Gastroesophageal sphincter (tissue), 4 donors: ENCODE results near the gene BCAS3. TPM values are rescaled to one million over a fixed set of nuclear protein-coding genes. Genes with fewer than 3 reads are reported as not detected.

Experiments
- ATAC-seq: fragments of 150-250 bp; one replicate; pipeline ENCODE4 v1.9.1; 2016; ENCODE audit warnings: mild to moderate bottlenecking, moderate library complexity
- H3K27ac ChIP-seq, 4 donors: fragments of 200-600 bp; sonication (generic) in 3 of 4; 1 replicate in 3 of 4; 2 replicates in 1 of 4; pipeline ENCODE4 v1.5.1; 2016 to 2019
- H3K27me3 ChIP-seq: fragments of 200-600 bp; sonication (generic); one replicate; pipeline ENCODE4 v1.5.1; 2019
- H3K36me3 ChIP-seq, 2 donors: fragments of 200-600 bp; sonication (generic); one replicate each; pipeline ENCODE4 v1.5.1; 2019; ENCODE audit warnings: control low read depth in 1 of 2
- H3K4me1 ChIP-seq, 3 donors: fragments of 200-600 bp; sonication (generic); 1 replicate in 2 of 3; 2 replicates in 1 of 3; pipeline ENCODE4 v1.5.1; 2016 to 2019; ENCODE audit warnings: control low read depth in 2 of 3
- H3K4me3 ChIP-seq, 2 donors: fragments of 200-600 bp; sonication (generic); one replicate each; pipeline ENCODE4 v1.5.1; 2019; ENCODE audit warnings: mild to moderate bottlenecking in 1 of 2, moderate library complexity in 1 of 2
- H3K9me3 ChIP-seq, 3 donors: fragments of 200-600 bp; sonication (generic); one replicate each; pipeline ENCODE4 v1.5.1; 2017 to 2019; ENCODE audit warnings: control low read depth in 2 of 3
- EP300 ChIP-seq: sonication (generic); formaldehyde crosslinking; IDR thresholded peaks from one replicate; pipeline ENCODE4 v1.6.1; 2017; ENCODE audit warnings: antibody characterized with exemption, mild to moderate bottlenecking
- POLR2A ChIP-seq, 2 donors: fragments of 450-650 bp; IDR thresholded peaks; one replicate each; pipeline ENCODE4 v1.6.1; 2017; ENCODE audit warnings: antibody characterized with exemption in 2 of 2, mild to moderate bottlenecking in 2 of 2, moderate library complexity in 1 of 2
- POLR2AphosphoS5 ChIP-seq: sonication (generic); formaldehyde crosslinking; IDR thresholded peaks from one replicate; pipeline ENCODE4 v1.6.1; 2017; ENCODE audit warnings: antibody characterized with exemption
- WGBS, 2 donors: methylation state at CpG; one replicate each; pipeline ENCODE4 v1.1.5; 2018; ENCODE audit warnings: low coverage in 1 of 2; 5-methylcytosine and 5-hydroxymethylcytosine counted together
- total RNA-seq, 4 donors: library from RNA; depleted of rRNA; stranded (reverse); fragments of >200 nt; gene quantifications; one replicate each; pipeline ENCODE4 v1.1.0, GENCODE V29; 2016
- TF ChIP-seq, protein P1 (sequence below), 4 experiments: fragments of 200-600 bp in 2 of 4; fragments of 450-650 bp in 2 of 4; sonication (generic) in 1 of 4; IDR thresholded peaks; one replicate each; pipeline ENCODE4 v1.5.1; 2017 to 2019; ENCODE audit warnings: antibody characterized with exemption in 4 of 4, mild to moderate bottlenecking in 2 of 4, moderate library complexity in 2 of 4

Gene BCAS3
- 10 to 100 TPM; 18.8 to 37.0 (median 34.5) TPM for total RNA-seq

DNA sequence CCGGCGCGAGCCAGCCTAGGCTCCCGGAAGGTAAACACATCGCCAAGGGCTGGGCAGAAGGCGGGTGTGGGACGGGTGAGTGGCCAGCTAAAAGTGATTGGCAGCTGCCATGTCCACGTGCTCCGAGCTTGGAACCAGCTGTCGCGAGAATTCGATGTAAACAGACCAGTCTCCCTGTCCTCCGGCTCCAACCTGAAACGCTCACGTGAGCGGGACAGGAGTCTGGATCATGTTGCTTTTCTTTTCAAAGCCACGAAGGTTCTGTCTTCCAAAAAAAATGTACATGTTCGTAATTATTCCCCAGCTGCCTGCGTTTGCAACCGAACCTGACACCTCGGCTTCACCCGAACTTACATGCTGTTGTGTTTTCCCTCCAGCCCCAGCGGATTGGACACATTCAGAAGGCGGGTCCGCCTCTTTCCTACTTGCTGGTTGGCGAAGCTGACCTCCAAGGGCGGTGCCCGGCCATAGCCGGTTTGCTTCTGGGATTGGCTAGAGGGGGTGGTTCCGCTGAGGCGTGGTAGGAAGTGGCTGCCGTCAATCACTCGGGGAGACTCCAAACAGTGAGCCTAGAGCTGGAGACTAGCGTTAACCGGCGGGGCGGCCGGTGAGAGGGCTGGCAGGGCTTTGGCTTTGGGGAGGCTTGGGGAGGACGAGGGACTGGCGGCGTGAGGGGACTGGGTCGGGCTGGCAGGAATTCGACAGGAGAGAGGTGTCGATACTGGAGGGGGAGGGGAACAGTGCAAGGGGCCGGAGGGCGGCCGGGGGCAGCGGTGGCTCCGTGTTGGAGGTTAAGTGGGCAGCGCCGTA lies at the start of gene BCAS3:
TSS of gene BCAS3 (plus strand) at position 544 of the 810 bp plus-strand sequence.
- H3K4me1 ChIP-seq: peaks cover 0 to 19% (median 3%) of the 10 kb centered on the region in 3 donors
- H3K36me3 ChIP-seq: peaks cover 0 to 22% of the 10 kb centered on the region in 2 donors

DNA sequence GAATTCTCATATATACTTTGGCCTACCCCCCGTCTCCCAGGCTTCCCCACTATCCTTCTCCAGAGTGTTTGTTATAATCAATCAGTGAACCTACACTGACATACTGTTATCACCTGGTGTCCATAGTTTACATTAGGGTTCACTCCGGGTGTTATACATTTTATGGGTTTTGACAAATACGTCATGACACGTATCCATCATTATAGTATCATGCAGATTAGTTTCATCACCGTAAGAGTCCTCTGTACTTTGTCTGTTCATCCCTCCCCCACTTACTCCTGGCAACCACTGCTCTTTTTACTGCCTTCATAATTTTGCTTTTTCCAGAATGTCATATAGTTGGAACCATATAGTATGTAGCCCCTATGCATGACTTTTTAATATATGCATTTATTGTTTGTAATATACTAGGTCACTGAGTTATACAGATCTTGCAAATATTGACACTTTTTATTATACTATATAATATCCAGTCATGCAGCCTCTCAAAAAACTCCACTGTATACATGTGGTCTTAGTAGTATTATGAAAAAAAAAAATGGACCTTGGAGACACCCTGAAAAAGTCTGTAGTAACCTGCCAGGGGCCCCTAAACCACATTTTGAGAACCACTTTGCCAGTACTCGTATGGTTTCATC lies 49.3 kb upstream of the BCAS3 start:
- no peak overlapping the region for H3K27ac ChIP-seq
- H3K36me3 ChIP-seq: peaks cover 0 to 27% of the 10 kb centered on the region in 2 donors
- H3K4me3 ChIP-seq: no peak overlapping the region
- peaks cover 0 to 12% (median 0%) of the 10 kb centered on the region in 3 donors for H3K4me1 ChIP-seq
- 69 to 83% methylated on average over 6 of the region's 6 CpGs for WGBS, 2 donors
- ATAC-seq: no peak
- H3K27me3 ChIP-seq: no peaks in the 10 kb centered on the region
- H3K9me3 ChIP-seq: no peaks in the 10 kb centered on the region
- no peak for TF ChIP-seq POLR2AphosphoS5
- TF ChIP-seq, protein P1, sequence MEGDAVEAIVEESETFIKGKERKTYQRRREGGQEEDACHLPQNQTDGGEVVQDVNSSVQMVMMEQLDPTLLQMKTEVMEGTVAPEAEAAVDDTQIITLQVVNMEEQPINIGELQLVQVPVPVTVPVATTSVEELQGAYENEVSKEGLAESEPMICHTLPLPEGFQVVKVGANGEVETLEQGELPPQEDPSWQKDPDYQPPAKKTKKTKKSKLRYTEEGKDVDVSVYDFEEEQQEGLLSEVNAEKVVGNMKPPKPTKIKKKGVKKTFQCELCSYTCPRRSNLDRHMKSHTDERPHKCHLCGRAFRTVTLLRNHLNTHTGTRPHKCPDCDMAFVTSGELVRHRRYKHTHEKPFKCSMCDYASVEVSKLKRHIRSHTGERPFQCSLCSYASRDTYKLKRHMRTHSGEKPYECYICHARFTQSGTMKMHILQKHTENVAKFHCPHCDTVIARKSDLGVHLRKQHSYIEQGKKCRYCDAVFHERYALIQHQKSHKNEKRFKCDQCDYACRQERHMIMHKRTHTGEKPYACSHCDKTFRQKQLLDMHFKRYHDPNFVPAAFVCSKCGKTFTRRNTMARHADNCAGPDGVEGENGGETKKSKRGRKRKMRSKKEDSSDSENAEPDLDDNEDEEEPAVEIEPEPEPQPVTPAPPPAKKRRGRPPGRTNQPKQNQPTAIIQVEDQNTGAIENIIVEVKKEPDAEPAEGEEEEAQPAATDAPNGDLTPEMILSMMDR (IDR thresholded peaks at IDR 0.05): no peak
- no peak for TF ChIP-seq EP300
- no peak for TF ChIP-seq POLR2A (IDR thresholded peaks at IDR 0.05)

More for the DNA sequence above, at the start of gene BCAS3:
- Histone ChIP-seq H3K27ac (peak within 1 kb of the TSS; percentile 53 to 88 (median 84)), H3K27me3 (no peaks in the 10 kb centered on the region), H3K4me3 (peak within 1 kb of the TSS; percentile 48 to 76), H3K9me3 (no peaks in the 10 kb centered on the region)
- 0% methylated on average over 12 to 19 of the region's 51 CpGs for WGBS, 2 donors
- peak; percentile 99 for ATAC-seq
- peak; percentile 53 to 66 for TF ChIP-seq POLR2A (IDR thresholded peaks at IDR 0.05)
- TF ChIP-seq POLR2AphosphoS5: peak; percentile 75
- TF ChIP-seq EP300: no peak

DNA sequence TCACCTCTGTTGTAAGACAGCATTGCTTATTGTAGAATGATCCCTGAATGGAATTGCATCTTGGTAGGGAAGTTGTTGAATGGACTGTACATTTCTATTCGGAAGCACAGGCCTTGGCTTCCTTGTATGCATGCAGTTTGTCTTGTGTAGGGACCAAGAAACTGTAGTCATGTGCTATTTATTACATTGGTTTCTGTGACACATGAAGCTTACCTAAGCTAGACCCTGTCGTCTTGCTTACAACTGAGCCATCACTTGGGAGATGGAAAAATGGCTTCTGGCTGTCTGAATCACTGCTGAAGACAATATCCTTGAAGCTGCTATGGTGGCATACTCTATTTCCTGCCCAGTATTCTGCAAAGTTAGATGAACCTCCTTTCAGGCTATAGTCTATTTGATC lies 48.5 kb upstream of the BCAS3 start:
- TF ChIP-seq POLR2AphosphoS5: no peak
- TF ChIP-seq EP300: no peak
- TF ChIP-seq, protein P1 (IDR thresholded peaks at IDR 0.05): no peak
- no peak for TF ChIP-seq POLR2A (IDR thresholded peaks at IDR 0.05)
- no peak overlapping the region for H3K27ac ChIP-seq
- H3K27me3 ChIP-seq: no peaks in the 10 kb centered on the region
- WGBS, 2 donors: 28 to 67% methylated on average over 1 to 2 of the region's 2 CpGs
- H3K4me3 ChIP-seq: no peak overlapping the region
- peaks cover 0 to 12% (median 0%) of the 10 kb centered on the region in 3 donors for H3K4me1 ChIP-seq
- H3K9me3 ChIP-seq: no peaks in the 10 kb centered on the region
- ATAC-seq: no peak
- H3K36me3 ChIP-seq: peaks cover 0 to 31% of the 10 kb centered on the region in 2 donors

DNA sequence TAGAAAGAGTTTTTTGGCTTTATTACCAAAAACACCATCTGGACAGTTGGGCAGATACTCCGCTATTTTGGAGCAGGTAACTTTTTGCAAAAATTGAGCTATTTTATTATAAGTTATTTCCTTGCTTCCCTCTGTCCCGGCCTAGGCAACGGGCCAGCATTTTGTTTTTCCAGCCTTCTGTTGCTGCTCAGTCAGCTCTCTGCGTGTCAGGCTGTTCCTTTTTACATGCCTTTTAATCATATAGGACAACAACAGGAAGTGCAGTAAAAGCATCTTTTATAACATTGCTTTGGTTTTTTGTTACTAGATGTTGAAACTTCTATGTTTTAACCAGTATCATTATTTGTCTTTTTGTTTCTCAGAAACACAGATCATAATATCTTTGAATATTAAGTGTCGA lies 47.3 kb upstream of the BCAS3 start:
- TF ChIP-seq POLR2AphosphoS5 (no peak), EP300 (no peak), POLR2A (IDR thresholded peaks at IDR 0.05) (no peak)
- TF ChIP-seq, protein P1 (IDR thresholded peaks at IDR 0.05): no peak
- Histone ChIP-seq H3K27ac (peak overlapping the region in 1 of 4 donors; percentile 6), H3K4me1 (peaks cover 0 to 12% (median 0%) of the 10 kb centered on the region in 3 donors)

DNA sequence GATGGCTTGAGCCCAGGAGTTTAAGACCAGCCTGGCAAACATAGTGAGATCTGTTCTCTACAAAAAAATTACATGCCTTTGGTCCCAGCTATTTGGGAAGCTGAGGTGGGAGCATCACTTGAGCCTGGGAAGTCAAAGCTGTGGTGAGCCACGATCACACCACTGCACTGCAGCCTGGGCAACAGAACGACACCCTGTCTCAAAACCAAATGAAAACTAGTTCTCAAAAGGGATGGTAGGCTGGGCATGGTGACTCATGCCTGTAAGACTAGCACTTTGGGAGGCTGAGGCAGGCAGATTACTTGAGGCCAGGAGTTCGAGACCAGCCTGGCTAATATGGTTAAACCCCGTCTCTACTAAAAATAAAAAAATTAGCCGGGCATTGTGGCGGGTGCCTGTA lies 46.5 kb upstream of the BCAS3 start:
- Histone ChIP-seq H3K4me3 (no peak overlapping the region), H3K4me1 (peaks cover 0 to 12% (median 0%) of the 10 kb centered on the region in 3 donors), H3K27me3 (no peaks in the 10 kb centered on the region), H3K9me3 (no peaks in the 10 kb centered on the region), H3K27ac (no peak overlapping the region), H3K36me3 (peaks cover 0 to 39% of the 10 kb centered on the region in 2 donors)
- WGBS, 2 donors: 79 to 100% methylated on average over 1 to 6 of the region's 6 CpGs
- TF ChIP-seq POLR2AphosphoS5 (no peak), POLR2A (IDR thresholded peaks at IDR 0.05) (no peak), EP300 (no peak)
- TF ChIP-seq, protein P1 (IDR thresholded peaks at IDR 0.05): no peak
- ATAC-seq: no peak

More for the DNA sequence above, 47.3 kb upstream of the BCAS3 start:
- ATAC-seq: no peak
- Histone ChIP-seq H3K36me3 (peaks cover 0 to 31% of the 10 kb centered on the region in 2 donors), H3K27me3 (no peaks in the 10 kb centered on the region), H3K4me3 (no peak overlapping the region), H3K9me3 (no peaks in the 10 kb centered on the region)
- 53 to 54% methylated on average over 5 of the region's 5 CpGs for WGBS, 2 donors
